NT2/D1 (cell line): Measurements from ENCODE around the gene NAP1L1.

Experiments used
- SUZ12 ChIP-seq: IDR thresholded peaks from 2 replicates; pipeline ENCODE4 v1.6.1; 2011; ENCODE audit not compliant: insufficient read length, insufficient read depth; ENCODE audit errors: extremely low read depth
- ZNF274 ChIP-seq: IDR thresholded peaks from 2 replicates; pipeline ENCODE4 v1.6.1; 2011; ENCODE audit warnings: mild to moderate bottlenecking, low read depth, low read length

DNA sequence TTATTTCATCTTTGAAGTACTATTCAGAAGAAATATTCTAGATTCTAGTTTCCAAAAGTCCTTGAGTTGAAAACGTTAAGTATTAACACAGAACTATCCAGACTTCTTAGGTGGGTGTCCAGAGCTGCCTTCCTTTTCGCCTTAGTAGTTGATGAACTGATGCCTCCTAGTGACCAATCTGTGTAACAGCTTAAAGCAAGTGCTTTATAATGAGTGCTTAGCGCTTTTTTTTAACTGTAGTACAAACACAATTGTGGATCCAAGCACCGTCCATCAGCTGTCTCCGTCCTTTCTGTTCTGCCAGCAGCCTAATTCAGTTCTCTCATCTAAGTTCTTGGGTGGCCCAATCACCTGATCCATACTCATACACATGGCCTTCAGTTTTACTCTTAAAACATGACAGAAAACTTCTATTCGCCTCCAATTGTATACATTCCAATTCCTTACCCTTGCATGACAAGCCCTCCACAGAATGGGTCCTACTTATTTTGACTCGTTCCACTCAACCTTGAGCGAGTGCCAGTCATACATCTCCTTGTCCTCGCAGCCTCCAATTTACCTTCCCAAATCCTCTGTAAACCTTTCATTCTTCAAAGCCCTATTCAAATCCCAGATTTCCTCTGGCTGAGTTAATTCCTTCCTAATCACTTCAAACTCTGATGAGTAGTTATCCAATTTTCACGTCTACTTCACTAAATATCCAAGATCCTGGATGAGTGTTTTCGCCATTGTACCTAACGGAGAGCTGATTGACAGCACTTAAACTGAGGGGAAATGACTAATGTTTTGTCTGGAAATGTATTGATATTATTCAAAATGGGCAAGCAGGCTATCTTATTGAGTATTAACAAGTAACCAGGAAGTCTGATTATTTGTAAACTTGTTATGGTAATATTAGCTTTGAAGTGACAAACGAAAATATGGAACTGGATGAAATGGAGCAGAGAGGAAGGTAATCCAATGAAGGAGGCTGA lies 47.1 kb downstream of the NAP1L1 start:
- no peak for TF ChIP-seq ZNF274
- TF ChIP-seq SUZ12: no peak
